ENCODE measurements around the gene TRIM39. TPM values are rescaled to one million over a fixed set of nuclear protein-coding genes. Genes with fewer than 3 reads are reported as not detected.

TRIM39 gene
- total and polyA plus RNA-seq, 4 donors = 2.7 to 11.0 (median 4.4) TPM

GRCh38 chr6:30341728-30342127 is 15.0 kb downstream of the TRIM39 start (continued):
- TF ChIP-seq MAX (IDR thresholded peaks at IDR 0.05) (no peak), YY1 (IDR thresholded peaks at IDR 0.05) (no peak), NR2F2 (IDR thresholded peaks at IDR 0.05) (no peak), RAD21 (IDR thresholded peaks at IDR 0.05) (no peak)

- H3K36me3 ChIP-seq (ENCODE audit: control insufficient read depth in 4 of 4, insufficient read depth in 3 of 4, low read depth in 1 of 4, low read length in 3 of 4) = peaks cover 0 to 21% (median 20%) of the 10 kb centered on the region in 4 donors
- H3K27me3 ChIP-seq (ENCODE audit: control insufficient read depth in 4 of 4, insufficient read depth in 4 of 4, low read length in 3 of 4) = no peaks in the 10 kb centered on the region
- no peak for TF ChIP-seq NR2F2 (IDR thresholded peaks at IDR 0.05)
- no peak for TF ChIP-seq ATF3 (IDR thresholded peaks at IDR 0.05)
- no peak for TF ChIP-seq JUND (IDR thresholded peaks at IDR 0.05)
- no peak for TF ChIP-seq HNF4A (conservative IDR thresholded peaks at IDR 0.05)
- no peak for TF ChIP-seq SP1 (IDR thresholded peaks at IDR 0.05)
- TF ChIP-seq GABPA (IDR thresholded peaks at IDR 0.05 in 1 of 2, conservative IDR thresholded peaks at IDR 0.05 in 1 of 2) = no peak
- TF ChIP-seq ZBTB33 (IDR thresholded peaks at IDR 0.05) = no peak
- no peak for TF ChIP-seq RXRA (IDR thresholded peaks at IDR 0.05)
- TF ChIP-seq CTCF (IDR thresholded peaks at IDR 0.05; ENCODE audit: low read depth, low read length, missing input control) = no peak
- TF ChIP-seq REST (IDR thresholded peaks at IDR 0.05) = no peak
- TF ChIP-seq MAX (IDR thresholded peaks at IDR 0.05) = no peak
- TF ChIP-seq YY1 (IDR thresholded peaks at IDR 0.05) = no peak
- TF ChIP-seq FOXA2 (IDR thresholded peaks at IDR 0.05) = no peak
- TF ChIP-seq RAD21 (IDR thresholded peaks at IDR 0.05) = no peak
- no peak for TF ChIP-seq HNF4G (IDR thresholded peaks at IDR 0.05)
- no peak for TF ChIP-seq FOXA1 (IDR thresholded peaks at IDR 0.05)
- TF ChIP-seq EGR1 (IDR thresholded peaks at IDR 0.05; ENCODE audit: low read depth in 2 of 2) = no peak
- no peak for TF ChIP-seq TAF1 (conservative IDR thresholded peaks at IDR 0.05)
- WGBS = 56% methylated on average over 4 of the region's 4 CpGs
- no peaks in the 10 kb centered on the region for H3K9me3 ChIP-seq (ENCODE audit: control insufficient read depth in 4 of 4, low read length in 3 of 4)
- H3K27ac ChIP-seq (ENCODE audit: low read depth in 1 of 2, low read length in 2 of 2) = no peak overlapping the region
- peaks cover 0 to 11% (median 4%) of the 10 kb centered on the region in 4 donors for H3K4me1 ChIP-seq (ENCODE audit: control insufficient read depth in 4 of 4, insufficient read depth in 4 of 4, low read length in 3 of 4)
- no peak overlapping the region for H3K9ac ChIP-seq (ENCODE audit: low read depth in 1 of 2, low read length in 2 of 2)
- no peak overlapping the region for H3K4me3 ChIP-seq (ENCODE audit: low read depth in 1 of 3, low read length in 3 of 3)
- no peak for DNase-seq (ENCODE audit: low spot score)
Observed at GRCh38 chr6:30344191-30344867, 17.6 kb downstream of the TRIM39 start.

Data from liver (tissue), 9 donors.